Parathyroid adenoma (tissue), 2 donors: ENCODE data around the gene PIGO.

Source experiments
- H2AFZ ChIP-seq: fragments of 300-600 bp; sonication (generic); one replicate; pipeline ENCODE4 v1.7.0; 2017; ENCODE audit warnings: antibody characterized with exemption, mild to moderate bottlenecking
- H3K27ac ChIP-seq: fragments of 300-600 bp; sonication (generic); one replicate; pipeline ENCODE4 v1.7.0; 2017
- H3K27me3 ChIP-seq: fragments of 300-600 bp; sonication (generic); one replicate; pipeline ENCODE4 v1.7.0; 2017; ENCODE audit warnings: low read length; ENCODE audit not compliant: control insufficient read depth, insufficient read depth
- H3K36me3 ChIP-seq: fragments of 300-600 bp; sonication (generic); one replicate; pipeline ENCODE4 v1.7.0; 2017; ENCODE audit warnings: low read length; ENCODE audit not compliant: control insufficient read depth, insufficient read depth
- H3K4me1 ChIP-seq: fragments of 300-600 bp; sonication (generic); one replicate; pipeline ENCODE4 v1.7.0; 2017; ENCODE audit warnings: control low read depth
- H3K4me2 ChIP-seq: fragments of 300-600 bp; sonication (generic); one replicate; pipeline ENCODE4 v1.7.0; 2017; ENCODE audit warnings: low read length
- H3K4me3 ChIP-seq: fragments of 300-600 bp; sonication (generic); one replicate; pipeline ENCODE4 v1.7.0; 2017; ENCODE audit warnings: low read depth, low read length
- H3K79me2 ChIP-seq: fragments of 300-600 bp; sonication (generic); one replicate; pipeline ENCODE4 v1.7.0; 2017; ENCODE audit warnings: control low read depth
- H3K9ac ChIP-seq: fragments of 300-600 bp; sonication (generic); one replicate; pipeline ENCODE4 v1.7.0; 2017; ENCODE audit warnings: mild to moderate bottlenecking
- H3K9me3 ChIP-seq: fragments of 300-600 bp; sonication (generic); one replicate; pipeline ENCODE4 v1.7.0; 2017; ENCODE audit warnings: low read length; ENCODE audit not compliant: control insufficient read depth
- CTCF ChIP-seq: fragments of 300-600 bp; sonication (generic); IDR thresholded peaks from one replicate; pipeline ENCODE4 v1.7.0; 2017; ENCODE audit warnings: antibody characterized with exemption, mild to moderate bottlenecking
- donor health status: primary hyperparathyroidism.

The PIGO gene

GRCh38 chr9:35106343-35106730 lies 9.9 kb upstream of the PIGO start:
- Histone ChIP-seq H3K9ac (no peak overlapping the region), H3K4me1 (peaks cover 9% of the 10 kb centered on the region), H3K36me3 (no peaks in the 10 kb centered on the region), H2AFZ (no peak overlapping the region), H3K27ac (no peak overlapping the region), H3K9me3 (no peaks in the 10 kb centered on the region), H3K79me2 (peaks cover 3% of the 10 kb centered on the region), H3K27me3 (no peaks in the 10 kb centered on the region), H3K4me2 (no peak overlapping the region), H3K4me3 (no peak overlapping the region)
- no peak for TF ChIP-seq CTCF

GRCh38 chr9:35105571-35106342 lies 9.4 kb upstream of the PIGO start:
- Histone ChIP-seq H3K4me2 (no peak overlapping the region), H3K27me3 (no peaks in the 10 kb centered on the region), H2AFZ (no peak overlapping the region), H3K9ac (no peak overlapping the region), H3K27ac (no peak overlapping the region), H3K9me3 (no peaks in the 10 kb centered on the region), H3K79me2 (peaks cover 3% of the 10 kb centered on the region), H3K36me3 (no peaks in the 10 kb centered on the region), H3K4me1 (peaks cover 9% of the 10 kb centered on the region), H3K4me3 (no peak overlapping the region)
- no peak for TF ChIP-seq CTCF

- H3K27me3 ChIP-seq: no peaks in the 10 kb centered on the region
Measured at GRCh38 chr9:35105126-35105525, 8.7 kb upstream of the PIGO start.

GRCh38 chr9:35104586-35104985 lies 8.2 kb upstream of the PIGO start:
- no peaks in the 10 kb centered on the region for H3K36me3 ChIP-seq

More at GRCh38 chr9:35105126-35105525, 8.7 kb upstream of the PIGO start:
- H3K9me3 ChIP-seq: no peaks in the 10 kb centered on the region
- no peak overlapping the region for H3K27ac ChIP-seq
- H3K4me3 ChIP-seq: no peak overlapping the region
- no peak overlapping the region for H3K9ac ChIP-seq
- TF ChIP-seq CTCF: no peak
- H3K36me3 ChIP-seq: no peaks in the 10 kb centered on the region
- H3K79me2 ChIP-seq: peaks cover 3% of the 10 kb centered on the region
- no peak overlapping the region for H3K4me2 ChIP-seq
- peaks cover 9% of the 10 kb centered on the region for H3K4me1 ChIP-seq
- H2AFZ ChIP-seq: no peak overlapping the region

More at GRCh38 chr9:35104586-35104985, 8.2 kb upstream of the PIGO start:
- Histone ChIP-seq H3K9ac (no peak overlapping the region), H3K4me3 (no peak overlapping the region), H3K4me1 (peaks cover 9% of the 10 kb centered on the region), H3K27ac (no peak overlapping the region), H3K27me3 (no peaks in the 10 kb centered on the region), H3K79me2 (peaks cover 3% of the 10 kb centered on the region), H2AFZ (no peak overlapping the region), H3K9me3 (no peaks in the 10 kb centered on the region), H3K4me2 (no peak overlapping the region)
- no peak for TF ChIP-seq CTCF
